Naive thymus-derived CD4-positive, alpha-beta T cell (primary cell): ENCODE results near the gene SLC4A8. TPM values are rescaled to one million over a fixed set of nuclear protein-coding genes. Genes with fewer than 3 reads are reported as not detected.

Experiments used
- ATAC-seq: fragments of 150-1000 bp; cut with Tn5 transposase; 2 replicates; pipeline ENCODE4 v1.10.0; 2021; ENCODE audit warnings: mild to moderate bottlenecking, moderate library complexity
- CTCF ChIA-PET: fragments of 350-600 bp; sonication (Branson Sonifier 250); formaldehyde crosslinking; loops from one replicate; lab custom pipeline; 2021; ENCODE audit warnings: antibody characterized with exemption; lab: Charles Lee
- POLR2A ChIA-PET: fragments of 350-600 bp; sonication (Branson Sonifier 250); formaldehyde crosslinking; loops from one replicate; lab custom pipeline; 2021; ENCODE audit warnings: antibody characterized with exemption, inconsistent platforms; lab: Charles Lee
- DNase-seq, 9 donors: peaks; one replicate each; pipeline versions ENCODE4 v3.0.0 to v3.0.0-alpha.2; 2020 to 2022; ENCODE audit warnings: mixed read lengths in 1 of 9
- H3K27ac ChIP-seq: one replicate; pipeline ENCODE4 v1.7.0; 2013; ENCODE audit warnings: mild to moderate bottlenecking, low read depth, low read length, moderate library complexity
- H3K27me3 ChIP-seq, 2 donors: one replicate each; pipeline ENCODE4 v1.7.0; 2013; ENCODE audit warnings: low read length in 2 of 2, mild to moderate bottlenecking in 2 of 2, moderate library complexity in 2 of 2; ENCODE audit not compliant: control insufficient read depth in 2 of 2, insufficient read depth in 2 of 2
- H3K36me3 ChIP-seq, 3 experiments: 1 replicate in 2 of 3; 2 replicates in 1 of 3; pipeline ENCODE4 v1.7.0; 2013; ENCODE audit warnings: low read length in 3 of 3, mild to moderate bottlenecking in 3 of 3, moderate library complexity in 1 of 3; ENCODE audit not compliant: insufficient read depth in 3 of 3, control insufficient read depth in 2 of 3
- H3K4me1 ChIP-seq, 2 donors: one replicate each; pipeline ENCODE4 v1.7.0; 2013; ENCODE audit warnings: low read length in 2 of 2, mild to moderate bottlenecking in 2 of 2, moderate library complexity in 1 of 2; ENCODE audit not compliant: control insufficient read depth in 2 of 2, insufficient read depth in 2 of 2
- H3K4me3 ChIP-seq: 2 replicates; pipeline ENCODE4 v1.7.0; 2013; ENCODE audit warnings: mild to moderate bottlenecking, low read length
- H3K9me3 ChIP-seq, 3 experiments: 1 replicate in 2 of 3; 2 replicates in 1 of 3; pipeline ENCODE4 v1.7.0; 2013; ENCODE audit warnings: low read length in 3 of 3; ENCODE audit not compliant: control insufficient read depth in 2 of 3
- H3K27ac Mint-ChIP-seq, 9 donors: one replicate each; pipeline ENCODE4 v1.8.0; 2020 to 2022; ENCODE audit warnings: mixed read lengths in 9 of 9, mild to moderate bottlenecking in 8 of 9, moderate library complexity in 5 of 9, inconsistent platforms in 2 of 9
- H3K27me3 Mint-ChIP-seq, 5 donors: one replicate each; pipeline ENCODE4 v1.8.0; 2021 to 2022; ENCODE audit warnings: mixed read lengths in 5 of 5, mild to moderate bottlenecking in 1 of 5
- H3K36me3 Mint-ChIP-seq, 5 donors: one replicate each; pipeline ENCODE4 v1.8.0; 2020 to 2022; ENCODE audit warnings: mixed read lengths in 5 of 5, mild to moderate bottlenecking in 3 of 5, inconsistent platforms in 1 of 5
- H3K4me1 Mint-ChIP-seq, 7 donors: one replicate each; pipeline ENCODE4 v1.8.0; 2020 to 2022; ENCODE audit warnings: mixed read lengths in 7 of 7, mild to moderate bottlenecking in 3 of 7, inconsistent platforms in 1 of 7
- H3K4me3 Mint-ChIP-seq, 10 donors: one replicate each; pipeline ENCODE4 v1.8.0; 2020 to 2022; ENCODE audit warnings: mild to moderate bottlenecking in 10 of 10, mixed read lengths in 10 of 10, moderate library complexity in 6 of 10, inconsistent platforms in 2 of 10
- H3K9me3 Mint-ChIP-seq, 11 donors: one replicate each; pipeline ENCODE4 v1.8.0; 2020 to 2022; ENCODE audit warnings: mixed read lengths in 11 of 11, mild to moderate bottlenecking in 4 of 11, inconsistent platforms in 1 of 11, moderate library complexity in 1 of 11
- intact Hi-C, 2 donors: fragments of 100-400 bp; cut with micrococcal nuclease; formaldehyde crosslinking; loops; one replicate each; pipeline ENCODE4 v1.15.1; 2023
- polyA plus RNA-seq, 2 donors: library from polyadenylated mRNA; unstranded; fragments of 300-500 nt; fragmentation: Illumina TruSeq; gene quantifications; one replicate each; pipeline ENCODE4 v1.2.3, GENCODE V29; 2021
- total RNA-seq, 6 experiments: library from RNA in 5 of 6; stranded (reverse) in 5 of 6; gene quantifications; 1 replicate in 5 of 6; 2 replicates in 1 of 6; pipeline ENCODE4 v1.2.3 and lab custom pipeline; 2021 to 2026

The SLC4A8 gene
- total and polyA plus RNA-seq, 7 experiments from 2014 or later, result 0.13 to 8.4 (median 1.2) TPM

DNA sequence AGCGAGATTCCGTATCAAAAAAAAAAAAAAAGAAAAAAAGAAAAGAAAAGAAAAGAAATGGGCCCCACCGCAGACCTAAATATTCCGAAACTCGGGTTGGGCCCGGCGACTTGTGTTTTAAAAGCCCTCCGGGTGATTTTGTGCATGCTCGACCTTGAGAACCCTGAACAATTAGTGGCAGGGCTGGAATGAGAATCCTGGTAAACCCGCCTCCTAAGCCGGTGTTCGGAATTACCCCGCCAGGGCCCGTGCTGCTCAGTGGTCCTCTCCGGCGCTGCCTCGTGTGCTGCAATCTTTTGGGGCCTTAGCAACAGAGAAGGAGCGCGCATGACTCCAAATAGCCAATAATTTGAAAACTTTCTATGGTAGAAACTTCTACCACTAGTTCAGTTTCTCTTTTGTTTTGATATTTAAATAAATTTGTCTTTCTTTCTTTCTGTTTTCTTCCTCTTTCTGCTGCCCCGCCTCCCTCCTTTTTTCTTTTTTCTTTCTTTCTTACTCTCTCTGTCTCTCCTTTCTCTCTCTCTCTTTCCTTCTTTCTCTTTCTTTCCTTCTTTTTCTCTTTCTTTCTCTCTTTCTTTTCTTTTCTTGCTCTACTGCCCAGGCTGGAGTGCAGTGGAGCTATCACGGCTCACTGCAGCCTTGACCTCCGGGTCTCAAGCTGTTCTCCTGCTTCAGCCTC, 31.9 kb upstream of the SLC4A8 start:
- Histone ChIP-seq H3K27ac (peak overlapping the region; percentile 83), H3K36me3 (no peaks in the 10 kb centered on the region), H3K4me3 (peak overlapping the region; percentile 28), H3K9me3 (no peaks in the 10 kb centered on the region), H3K27me3 (no peaks in the 10 kb centered on the region), H3K4me1 (peaks cover 50 to 67% of the 10 kb centered on the region in 2 donors)
- H3K9me3 Mint-ChIP-seq, result no peaks in the 10 kb centered on the region
- H3K27me3 Mint-ChIP-seq, result peaks cover 0 to 10% (median 0%) of the 10 kb centered on the region in 5 donors
- DNase-seq (peak in 3 of 9 donors; percentile 33 to 70 (median 39)), ATAC-seq (peak; percentile 33)
- H3K4me1 Mint-ChIP-seq, result peaks cover 62 to 77% (median 73%) of the 10 kb centered on the region in 7 donors
- H3K4me3 Mint-ChIP-seq, result peak overlapping the region; percentile 77 to 96 (median 88)
- POLR2A ChIA-PET, result interaction anchor here (1.2 to 3.6 kb wide), 5 partner anchors 9 to 26 kb away, joined by 3 to 13 read pairs (median 5); no protein-coding TSS in a partner anchor
- intact Hi-C loops, result loop anchor here (5.0 to 10.0 kb wide), 2 partner anchors 70 to 662 kb away; partner anchors contain the start of genes BIN2 (in 1 of the 2) and NR4A1 (in 1 of the 2)
- peak overlapping the region; percentile 82 to 97 (median 91) for H3K27ac Mint-ChIP-seq
- H3K36me3 Mint-ChIP-seq, result peaks cover 0 to 4% (median 0%) of the 10 kb centered on the region in 5 donors
- CTCF ChIA-PET, result interaction anchor here (0.7 kb wide), 1 partner anchor 146 kb away, joined by 3 read pairs; no protein-coding TSS in a partner anchor

DNA sequence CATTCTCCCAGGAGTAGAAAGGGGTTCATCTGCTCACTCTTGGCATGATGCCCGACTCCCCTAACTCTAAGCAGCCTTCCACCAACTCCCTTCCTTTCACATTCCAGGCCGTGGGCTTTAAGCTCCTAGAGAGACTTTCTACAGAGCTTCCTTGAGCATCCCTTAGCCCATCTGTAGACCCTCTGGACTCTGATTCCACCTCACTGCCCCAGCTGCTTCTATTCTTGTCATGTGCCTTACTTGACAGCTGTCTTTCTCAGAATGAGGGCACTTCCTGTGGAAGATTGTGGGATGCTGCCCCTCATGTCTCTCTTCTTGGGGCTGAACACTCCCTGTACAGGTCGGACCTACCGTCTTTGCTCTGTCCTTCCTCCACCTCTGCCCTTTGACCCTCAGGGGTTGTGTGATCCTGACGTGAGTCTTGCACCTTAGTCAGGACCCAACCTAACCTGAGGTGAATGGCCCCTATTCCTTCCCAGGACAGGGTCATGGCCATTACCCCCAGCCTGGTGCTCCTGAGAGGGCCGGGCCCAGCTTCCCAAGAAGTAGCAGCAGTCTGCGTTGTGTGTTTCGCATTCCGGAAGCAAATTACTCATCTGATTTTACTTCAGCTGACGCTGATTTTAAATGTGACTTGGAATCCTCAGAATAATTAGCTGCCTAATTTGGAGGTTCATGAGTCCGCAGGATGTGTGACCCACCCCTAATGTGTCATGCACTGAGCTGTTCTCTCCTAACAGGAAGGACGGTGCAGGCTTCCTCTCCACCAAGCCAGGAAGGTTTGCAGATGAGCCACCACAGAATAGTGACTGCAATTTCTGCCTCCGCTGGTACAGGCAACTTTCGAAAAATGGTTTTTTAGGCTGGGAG, 30.7 kb upstream of the SLC4A8 start:
- intact Hi-C loops, result loop anchor here (2.0 to 10.0 kb wide), 3 partner anchors 31 to 661 kb away; partner anchors contain the start of genes BIN2 (in 1 of the 2), NR4A1 (in 1 of the 2) and SLC4A8 (in 1 of the 2)
- peak in 5 of 9 donors; percentile 23 to 41 (median 37) for DNase-seq
- H3K27me3 ChIP-seq, result no peaks in the 10 kb centered on the region
- ATAC-seq, result peak; percentile 63
- peak overlapping the region; percentile 83 for H3K27ac ChIP-seq
- Mint-ChIP-seq H3K9me3 (no peaks in the 10 kb centered on the region), H3K36me3 (peaks cover 0 to 4% (median 0%) of the 10 kb centered on the region in 5 donors), H3K4me3 (peak overlapping the region; percentile 77 to 96 (median 88)), H3K27me3 (peaks cover 0 to 17% (median 0%) of the 10 kb centered on the region in 5 donors), H3K27ac (peak overlapping the region; percentile 82 to 97 (median 91)), H3K4me1 (peaks cover 50 to 68% (median 62%) of the 10 kb centered on the region in 7 donors)
- peak overlapping the region; percentile 21 for H3K4me3 ChIP-seq
- no peaks in the 10 kb centered on the region for H3K9me3 ChIP-seq
- CTCF ChIA-PET, result interaction anchor here (0.5 to 1.8 kb wide), 5 partner anchors 20 to 612 kb away, joined by 3 to 6 read pairs (median 4); no protein-coding TSS in a partner anchor
- POLR2A ChIA-PET, result interaction anchor here (0.6 to 2.2 kb wide), 5 partner anchors 10 to 176 kb away, joined by 3 to 9 read pairs (median 3); partner anchors contain the start of gene POU6F1
- no peaks in the 10 kb centered on the region for H3K36me3 ChIP-seq
- H3K4me1 ChIP-seq, result peaks cover 50 to 61% of the 10 kb centered on the region in 2 donors

DNA sequence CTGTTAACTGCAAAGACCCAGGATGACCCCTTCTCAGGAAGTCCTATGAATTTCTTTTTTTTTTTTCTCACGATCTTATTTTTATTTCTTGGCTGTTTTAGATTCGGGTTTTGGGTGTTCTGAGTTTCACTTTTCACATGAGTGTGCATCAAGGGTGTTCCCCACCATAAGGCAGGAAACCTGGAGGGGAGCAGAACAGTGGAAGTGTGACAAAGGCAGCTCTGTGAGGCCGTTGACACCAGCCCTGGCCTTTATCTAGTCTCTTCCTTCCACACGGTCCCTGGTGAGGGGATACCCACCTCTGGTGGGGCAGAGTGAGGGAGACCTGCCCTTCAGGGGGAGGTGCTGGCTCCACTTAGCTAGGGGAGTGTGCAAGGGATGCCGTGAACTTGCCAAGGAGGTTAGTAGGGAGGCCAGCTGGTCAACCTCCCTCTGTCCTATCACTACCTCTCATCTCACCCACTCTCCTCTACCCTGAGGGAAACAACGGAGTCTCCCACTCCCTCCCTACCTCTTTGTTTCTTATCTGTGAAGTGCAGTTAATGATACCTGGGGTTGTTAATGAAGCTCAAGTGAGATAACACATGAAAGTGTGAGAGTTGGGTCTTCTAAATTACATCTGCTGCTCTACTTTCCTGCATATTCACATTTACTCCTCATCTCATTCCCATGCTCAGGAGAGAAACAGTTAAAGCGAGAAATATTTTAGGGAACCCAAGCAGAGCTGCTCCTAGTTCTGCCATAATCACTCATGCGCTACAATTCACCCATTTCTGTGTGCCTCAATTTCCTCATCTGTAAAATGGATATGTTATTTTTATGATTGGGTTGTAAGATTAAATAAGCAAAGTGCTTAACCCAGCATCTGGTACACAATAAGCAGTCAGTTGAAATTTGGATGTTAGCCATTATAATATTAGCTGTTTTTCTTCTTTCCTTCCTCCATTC, 29.1 kb upstream of the SLC4A8 start:
- ChIA-PET CTCF (interaction anchor here (0.6 to 1.8 kb wide), 7 partner anchors 10 to 428 kb away, joined by 3 to 6 read pairs (median 3); no protein-coding TSS in a partner anchor), POLR2A (interaction anchor here (0.6 to 0.9 kb wide), 4 partner anchors 12 to 187 kb away, joined by 3 to 5 read pairs (median 4); partner anchors contain the start of gene DAZAP2)
- Histone ChIP-seq H3K4me1 (peaks cover 47% of the 10 kb centered on the region in 2 donors), H3K27me3 (no peaks in the 10 kb centered on the region), H3K9me3 (no peaks in the 10 kb centered on the region), H3K36me3 (no peaks in the 10 kb centered on the region), H3K27ac (peak overlapping the region; percentile 83), H3K4me3 (peak overlapping the region; percentile 26)
- Mint-ChIP-seq H3K27ac (peak overlapping the region; percentile 44 to 97 (median 87)), H3K27me3 (peaks cover 0 to 24% (median 0%) of the 10 kb centered on the region in 5 donors), H3K36me3 (peaks cover 0 to 4% (median 0%) of the 10 kb centered on the region in 5 donors), H3K4me1 (peaks cover 39 to 54% (median 47%) of the 10 kb centered on the region in 7 donors), H3K9me3 (no peaks in the 10 kb centered on the region), H3K4me3 (peak overlapping the region; percentile 64 to 96 (median 88))
- peak; percentile 24 for ATAC-seq
- peak in 1 of 9 donors; percentile 42 for DNase-seq
- intact Hi-C loops, result loop anchor here in 1 of 2 donors (2.0 to 10.0 kb wide), 2 partner anchors 29 to 659 kb away; partner anchors contain the start of genes NR4A1 and SLC4A8

DNA sequence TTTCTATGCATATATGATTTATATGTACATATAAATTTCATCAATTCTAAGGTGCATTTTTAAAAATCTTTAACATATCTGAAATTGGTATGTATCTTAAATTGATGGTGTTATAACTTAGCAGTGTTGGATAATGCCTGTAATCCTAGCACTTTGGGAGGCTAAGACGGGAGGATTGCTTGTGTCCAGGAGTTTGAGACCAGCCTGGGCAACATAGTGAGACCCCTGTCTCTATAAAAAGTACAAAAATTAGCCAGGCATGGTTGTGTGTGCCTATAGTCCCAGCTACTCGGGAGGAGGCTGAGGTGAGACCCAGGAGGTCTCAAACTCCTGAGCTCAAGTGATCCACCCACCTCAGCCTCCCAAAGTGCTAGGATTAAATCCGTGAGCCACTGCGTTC, 27.0 kb upstream of the SLC4A8 start:
- Mint-ChIP-seq H3K36me3 (peaks cover 0 to 2% (median 0%) of the 10 kb centered on the region in 5 donors), H3K27ac (no peak overlapping the region)

DNA sequence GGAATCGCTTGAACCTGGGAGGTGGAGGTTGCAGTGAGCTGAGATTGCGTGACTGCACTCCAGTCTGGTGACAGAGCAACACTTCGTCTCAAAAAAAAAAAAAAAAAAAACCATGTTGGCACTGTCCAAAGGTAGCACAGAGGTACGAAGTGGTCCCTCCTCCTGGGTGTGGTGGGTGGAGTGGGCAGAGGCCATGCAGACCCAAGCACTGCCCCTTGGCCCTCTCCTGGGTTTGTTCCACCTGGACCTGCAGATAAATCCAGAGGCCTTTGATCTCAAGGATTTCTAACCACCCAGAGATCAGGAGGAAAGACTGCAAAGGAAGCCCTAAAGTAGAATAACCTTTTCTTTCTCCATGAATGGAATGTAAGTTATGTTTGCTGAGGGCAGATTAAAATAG, 24.7 kb upstream of the SLC4A8 start:
- no peaks in the 10 kb centered on the region for H3K27me3 ChIP-seq
- H3K36me3 Mint-ChIP-seq, result peaks cover 0 to 2% (median 0%) of the 10 kb centered on the region in 5 donors
- CTCF ChIA-PET, result no interaction called here
- intact Hi-C loops, result loop anchor here in 1 of 2 donors (10.0 kb wide), 1 partner anchor 655 kb away; the partner anchor contains the start of gene NR4A1
- H3K27me3 Mint-ChIP-seq, result peaks cover 0 to 26% (median 0%) of the 10 kb centered on the region in 5 donors
- peaks cover 13 to 14% of the 10 kb centered on the region in 2 donors for H3K4me1 ChIP-seq
- H3K4me3 Mint-ChIP-seq, result no peak overlapping the region
- H3K27ac ChIP-seq, result no peak overlapping the region
- H3K4me3 ChIP-seq, result no peak overlapping the region
- H3K9me3 Mint-ChIP-seq, result no peaks in the 10 kb centered on the region
- POLR2A ChIA-PET, result interaction anchor here (0.7 to 1.2 kb wide), 2 partner anchors 37 to 717 kb away, joined by 3 read pairs; no protein-coding TSS in a partner anchor
- H3K27ac Mint-ChIP-seq, result no peak overlapping the region
- no peaks in the 10 kb centered on the region for H3K9me3 ChIP-seq
- ATAC-seq, result no peak
- no peak for DNase-seq
- peaks cover 13 to 24% (median 18%) of the 10 kb centered on the region in 7 donors for H3K4me1 Mint-ChIP-seq
- H3K36me3 ChIP-seq, result no peaks in the 10 kb centered on the region

More for the DNA sequence above, 27.0 kb upstream of the SLC4A8 start:
- no peaks in the 10 kb centered on the region for H3K36me3 ChIP-seq
- H3K4me3 ChIP-seq, result no peak overlapping the region
- intact Hi-C loops, result loop anchor here in 1 of 2 donors (10.0 kb wide), 1 partner anchor 657 kb away; the partner anchor contains the start of gene NR4A1
- Mint-ChIP-seq H3K9me3 (no peaks in the 10 kb centered on the region), H3K4me1 (peaks cover 35 to 46% (median 39%) of the 10 kb centered on the region in 7 donors), H3K4me3 (no peak overlapping the region), H3K27me3 (peaks cover 0 to 21% (median 0%) of the 10 kb centered on the region in 5 donors)
- no peaks in the 10 kb centered on the region for H3K9me3 ChIP-seq
- no peak for DNase-seq
- peaks cover 34 to 35% of the 10 kb centered on the region in 2 donors for H3K4me1 ChIP-seq
- no peak overlapping the region for H3K27ac ChIP-seq
- no peak for ATAC-seq
- ChIA-PET CTCF (no interaction called here), POLR2A (no interaction called here)
- H3K27me3 ChIP-seq, result no peaks in the 10 kb centered on the region
